Measurements from ENCODE around the gene NPIPB2.

GRCh38 chr16:11880007-11880406, 61.8 kb downstream of the NPIPB2 start:
- TF ChIP-seq CTCF (IDR thresholded peaks at IDR 0.05; ENCODE audit: low read length), result no peak
- TF ChIP-seq EZH2 (optimal IDR thresholded peaks at IDR 0.05; ENCODE audit: low read depth, low read length), result no peak
